Uterus (tissue), 2 donors: ENCODE measurements around the gene SMCO2.

Experiments used
- CTCF ChIP-seq, 4 experiments: fragments of 200-600 bp in 2 of 4; fragments of 450-650 bp in 2 of 4; sonication (generic) in 2 of 4; IDR thresholded peaks; one replicate each; pipeline ENCODE4 v1.5.1; 2016 to 2019; ENCODE audit warnings: antibody characterized with exemption in 4 of 4, mild to moderate bottlenecking in 2 of 4, moderate library complexity in 1 of 4
- POLR2A ChIP-seq, 2 donors: fragments of 450-650 bp; IDR thresholded peaks; one replicate each; pipeline ENCODE4 v1.6.1; 2016; ENCODE audit warnings: antibody characterized with exemption in 2 of 2, mild to moderate bottlenecking in 1 of 2, moderate library complexity in 1 of 2

DNA sequence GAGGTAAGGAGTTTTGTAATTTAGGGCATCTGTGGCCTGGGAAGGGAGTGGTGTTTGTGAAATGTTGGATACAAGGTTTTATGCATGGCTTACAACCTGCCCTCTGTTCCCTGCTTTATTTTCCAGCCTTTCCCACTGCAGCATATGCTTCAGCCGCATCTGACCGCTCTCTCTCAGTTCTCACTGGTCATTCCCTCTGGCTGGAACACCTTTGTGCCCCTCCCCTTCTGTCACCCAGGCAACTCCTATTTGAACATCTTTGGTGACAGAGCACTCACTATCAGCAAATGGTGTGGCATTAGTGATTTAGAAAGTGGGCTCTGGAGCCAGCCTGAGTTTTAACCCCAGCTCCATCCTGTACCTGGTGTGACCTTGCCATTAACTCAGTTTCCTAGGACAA lies 47.5 kb upstream of the SMCO2 start:
- TF ChIP-seq POLR2A (IDR thresholded peaks at IDR 0.05) (no peak), CTCF (IDR thresholded peaks at IDR 0.05) (no peak)
